Progenitor cell of endocrine pancreas (in vitro differentiated cells): ENCODE data around the gene SETSIP. TPM values are rescaled to one million over a fixed set of nuclear protein-coding genes. Genes with fewer than 3 reads are reported as not detected.
"Not testable (repeated sequence)": the region's sequence is repeated elsewhere in the genome, so short reads cannot be mapped to it uniquely, and the experiment has no call there.

Source experiments
- DNase-seq: peaks from one replicate; pipeline ENCODE4 v3.0.0; 2021; ENCODE audit warnings: low spot score; ENCODE audit not compliant: unreplicated experiment
- H3K27ac Mint-ChIP-seq: 2 replicates; pipeline ENCODE4 v1.8.0; 2021; ENCODE audit warnings: mild to moderate bottlenecking, moderate library complexity, mixed read lengths
- H3K27me3 Mint-ChIP-seq: 2 replicates; pipeline ENCODE4 v1.8.0; 2021; ENCODE audit warnings: mixed read lengths
- H3K36me3 Mint-ChIP-seq: 2 replicates; pipeline ENCODE4 v1.8.0; 2022; ENCODE audit warnings: mixed read lengths; ENCODE audit not compliant: insufficient read depth
- H3K4me1 Mint-ChIP-seq: 2 replicates; pipeline ENCODE4 v1.8.0; 2021; ENCODE audit warnings: low read depth, mixed read lengths
- H3K4me3 Mint-ChIP-seq: 2 replicates; pipeline ENCODE4 v1.8.0; 2021; ENCODE audit warnings: low read depth, mild to moderate bottlenecking, moderate library complexity, mixed read lengths
- H3K9me3 Mint-ChIP-seq: 2 replicates; pipeline ENCODE4 v1.8.0; 2021; ENCODE audit warnings: low read depth, mixed read lengths
- CTCF ChIP-seq: fragments of 200-600 bp; sonication (generic); IDR thresholded peaks from one replicate; pipeline ENCODE4 v1.5.0; 2021; ENCODE audit warnings: antibody characterized with exemption, mild to moderate bottlenecking; ENCODE audit not compliant: unreplicated experiment
- total RNA-seq: library from RNA; stranded (reverse); gene quantifications from 2 replicates; pipeline ENCODE4 v1.2.1, GENCODE V29; 2021

SETSIP gene
- total RNA-seq, 1 donor from 2014 or later: not detected

GRCh38 chr1:92080128-92080985 lies 5.1 kb upstream of the SETSIP start, which contains the start of gene BTBD8:
TSS of gene BTBD8 (plus strand) at chr1:92080345. CDS start at chr1:92080572, 227 bp downstream.
- no peaks in the 10 kb centered on the region for H3K27me3 Mint-ChIP-seq
- no peak for TF ChIP-seq CTCF

GRCh38 chr1:92079441-92079840 lies 4.2 kb upstream of the SETSIP start:
- H3K36me3 Mint-ChIP-seq: peaks cover 7% of the 10 kb centered on the region
- peaks cover 6% of the 10 kb centered on the region for H3K27me3 Mint-ChIP-seq
- no peak overlapping the region for H3K27ac Mint-ChIP-seq
- no peak for TF ChIP-seq CTCF
- peak overlapping the region; percentile 99 for H3K4me3 Mint-ChIP-seq
- H3K4me1 Mint-ChIP-seq: peaks cover 4% of the 10 kb centered on the region
- peaks cover 9% of the 10 kb centered on the region for H3K9me3 Mint-ChIP-seq
- DNase-seq: no peak

More at GRCh38 chr1:92080128-92080985, 5.1 kb upstream of the SETSIP start, which contains the start of gene BTBD8:
- peak within 1 kb of the TSS; percentile 96 for H3K27ac Mint-ChIP-seq
- H3K4me3 Mint-ChIP-seq: peak within 1 kb of the TSS; percentile 99
- H3K9me3 Mint-ChIP-seq: peaks cover 16% of the 10 kb centered on the region
- H3K36me3 Mint-ChIP-seq: peaks cover 15% of the 10 kb centered on the region
- peak; percentile 66 for DNase-seq
- peaks cover 4% of the 10 kb centered on the region for H3K4me1 Mint-ChIP-seq

DNA sequence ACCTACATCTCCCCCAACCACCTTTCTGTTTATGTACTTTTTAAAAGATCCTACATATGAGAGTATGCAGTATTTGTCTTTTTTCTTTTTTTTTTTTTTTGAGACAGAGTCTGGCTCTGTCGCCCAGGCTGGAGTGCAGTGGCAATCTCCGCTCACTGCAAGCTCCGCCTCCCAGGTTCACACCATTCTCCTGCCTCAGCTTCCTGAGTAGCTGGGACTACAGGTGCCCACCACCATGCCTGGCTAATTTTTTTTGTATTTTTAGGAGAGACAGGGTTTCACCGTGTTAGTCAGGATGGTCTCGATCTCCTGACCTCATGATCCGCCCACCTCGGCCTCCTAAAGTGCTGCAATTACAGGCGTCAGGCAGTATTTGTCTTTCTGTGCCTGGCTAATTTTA lies 2.9 kb upstream of the SETSIP start:
- not testable (repeated sequence) for H3K27me3 Mint-ChIP-seq, DNase-seq, H3K4me3 Mint-ChIP-seq, H3K9me3 Mint-ChIP-seq, H3K4me1 Mint-ChIP-seq, H3K36me3 Mint-ChIP-seq
- peak overlapping the region; percentile 50 for H3K27ac Mint-ChIP-seq

DNA sequence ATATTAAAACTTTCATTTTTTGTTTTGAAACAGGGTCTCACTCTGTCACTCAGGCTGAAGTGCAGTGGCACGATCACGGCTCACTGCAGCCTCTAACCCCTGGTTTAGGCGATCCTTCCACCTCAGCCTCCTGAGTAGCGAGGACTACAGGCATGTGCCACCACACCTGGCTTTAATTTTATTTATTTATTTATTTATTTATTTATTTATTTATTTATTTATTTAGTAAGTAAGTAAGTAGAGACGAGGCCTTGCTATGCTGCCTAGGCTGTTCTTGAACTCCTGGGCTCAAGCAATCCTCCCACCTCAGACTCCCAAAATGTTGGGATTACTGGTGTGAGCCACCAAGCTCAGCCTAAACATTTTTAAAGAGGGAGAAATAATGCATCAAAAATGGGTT lies 1.2 kb upstream of the SETSIP start:
- Mint-ChIP-seq H3K36me3 (no peaks in the 10 kb centered on the region), H3K9me3 (no peaks in the 10 kb centered on the region), H3K27me3 (peaks cover 7% of the 10 kb centered on the region), H3K27ac (no peak overlapping the region), H3K4me3 (no peak overlapping the region), H3K4me1 (peaks cover 4% of the 10 kb centered on the region)
- TF ChIP-seq CTCF: no peak
- no peak for DNase-seq

- not testable (repeated sequence) for H3K4me3 Mint-ChIP-seq, DNase-seq, H3K27me3 Mint-ChIP-seq, H3K4me1 Mint-ChIP-seq, H3K9me3 Mint-ChIP-seq, H3K27ac Mint-ChIP-seq, H3K36me3 Mint-ChIP-seq
Measured at GRCh38 chr1:92074446-92074845, 765 bp downstream of the SETSIP start.

DNA sequence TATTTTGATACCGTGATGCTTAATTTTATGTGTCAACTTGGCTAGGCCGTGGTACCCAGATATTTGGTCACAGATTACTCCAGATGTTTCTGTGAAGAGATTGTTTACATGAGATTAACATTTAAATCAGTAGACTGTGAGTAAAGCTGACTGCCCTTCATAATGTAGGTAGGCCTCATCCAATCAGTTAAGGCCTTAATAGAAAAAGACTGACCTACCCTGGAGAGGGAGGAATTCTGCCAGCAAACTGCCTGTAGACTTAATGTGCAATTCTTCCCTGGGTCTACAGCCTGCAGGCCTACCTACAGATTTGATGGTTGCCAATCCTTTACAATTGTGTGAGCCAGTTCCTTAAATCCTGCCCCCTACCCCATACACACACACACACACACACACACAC lies 4.3 kb downstream of the SETSIP start:
- no peak overlapping the region for H3K4me3 Mint-ChIP-seq
- DNase-seq: no peak
- H3K36me3 Mint-ChIP-seq: no peaks in the 10 kb centered on the region
- no peaks in the 10 kb centered on the region for H3K9me3 Mint-ChIP-seq
- no peak for TF ChIP-seq CTCF
- H3K4me1 Mint-ChIP-seq: no peaks in the 10 kb centered on the region
- no peak overlapping the region for H3K27ac Mint-ChIP-seq
- H3K27me3 Mint-ChIP-seq: peaks cover 7% of the 10 kb centered on the region
